GM19397 (cell line): ENCODE data around the gene ASCL1.

ENCODE experiments used
- ATAC-seq: cut with Tn5 transposase; IDR thresholded peaks from one replicate; pipeline ENCODE4 v1.9.1; 2021; ENCODE audit warnings: mild to moderate bottlenecking, moderate library complexity; ENCODE audit not compliant: unreplicated experiment

The ASCL1 gene

GRCh38 chr12:102957339-102958050 lies at the start of gene ASCL1:
Gene ASCL1, plus strand, starts transcription at chr12:102957674. Its CDS starts 571 bp downstream, at chr12:102958245.
- ATAC-seq = no peak

DNA sequence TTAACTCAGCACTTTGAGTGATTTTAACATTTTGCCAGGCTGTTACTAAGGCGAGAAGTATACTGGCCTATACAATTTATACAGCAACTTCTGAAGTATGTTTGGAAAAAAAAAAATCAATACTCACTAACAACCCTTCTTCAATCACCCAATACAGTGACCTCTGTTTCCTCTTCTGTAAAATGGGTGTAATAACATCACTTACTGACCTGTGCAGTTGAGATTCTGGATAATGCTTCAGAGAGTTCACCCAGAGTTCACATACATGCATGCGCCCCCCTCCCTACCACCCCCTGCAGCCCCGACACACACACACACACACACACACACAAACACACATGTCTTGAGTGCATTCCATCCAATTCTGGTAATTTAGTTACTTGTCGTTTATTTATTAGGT lies 49.6 kb upstream of the ASCL1 start:
- ATAC-seq = no peak

- no peak for ATAC-seq
Measured at GRCh38 chr12:102910137-102910536, 47.3 kb upstream of the ASCL1 start.

DNA sequence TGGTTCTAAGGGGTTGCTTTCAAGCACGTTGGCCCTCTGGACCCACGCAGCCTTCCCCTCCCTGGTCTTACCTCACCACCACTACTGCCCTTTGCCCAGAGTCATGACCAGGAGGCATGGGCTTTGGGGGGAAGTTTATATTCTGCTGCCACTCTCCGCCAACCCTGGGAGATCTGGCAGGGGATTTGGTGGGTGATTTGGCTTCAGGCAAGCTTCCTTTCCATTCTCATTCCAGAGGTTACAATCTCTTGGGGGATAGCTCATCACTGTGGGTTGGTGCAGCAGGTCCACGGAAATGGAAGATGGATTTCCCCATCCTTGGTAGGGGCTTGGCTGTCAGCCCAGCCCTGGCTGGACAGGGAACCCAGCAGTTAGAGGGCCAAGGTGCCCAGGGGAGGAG lies 46.7 kb upstream of the ASCL1 start:
- ATAC-seq = no peak

GRCh38 chr12:102911320-102911719 lies 46.2 kb upstream of the ASCL1 start:
- no peak for ATAC-seq

GRCh38 chr12:102912258-102912657 lies 45.2 kb upstream of the ASCL1 start:
- ATAC-seq = no peak

DNA sequence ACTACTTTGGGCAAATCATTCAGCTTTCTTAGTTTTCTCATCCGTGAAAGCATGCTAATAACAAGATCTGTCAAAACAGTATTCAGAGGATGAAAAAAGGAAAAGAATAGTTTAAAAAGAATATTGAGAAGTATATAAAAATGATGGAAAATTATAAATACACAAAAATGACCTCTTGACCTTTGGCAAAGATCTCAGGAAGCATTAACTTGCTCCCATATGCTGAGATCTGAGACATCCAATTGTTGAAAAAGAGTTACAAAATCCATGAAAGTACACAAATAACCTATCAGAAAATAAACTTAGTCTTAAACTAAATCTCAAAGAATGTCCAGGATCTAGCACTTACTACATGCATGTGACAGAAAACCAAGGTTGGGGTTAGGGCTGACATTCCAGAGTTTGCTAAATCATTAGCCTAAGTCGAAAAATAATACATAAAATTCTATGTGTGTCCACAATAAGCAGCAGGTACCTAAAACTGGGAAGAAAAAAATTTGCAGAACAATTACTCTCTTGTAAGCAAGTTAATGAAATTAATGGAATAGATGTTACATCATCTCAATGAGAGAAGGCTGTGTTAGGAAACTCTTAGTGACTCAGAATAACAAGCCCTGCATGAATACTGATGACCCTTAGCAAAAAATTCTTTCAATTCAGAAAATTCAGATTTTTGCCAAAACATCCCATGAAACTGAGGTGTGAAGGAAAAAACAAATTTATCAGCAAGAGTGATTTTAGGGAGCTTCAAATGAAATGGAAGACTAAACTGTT lies 43.8 kb upstream of the ASCL1 start:
- ATAC-seq = no peak

- ATAC-seq = no peak
Measured at GRCh38 chr12:102916252-102917025, 41.0 kb upstream of the ASCL1 start.

DNA sequence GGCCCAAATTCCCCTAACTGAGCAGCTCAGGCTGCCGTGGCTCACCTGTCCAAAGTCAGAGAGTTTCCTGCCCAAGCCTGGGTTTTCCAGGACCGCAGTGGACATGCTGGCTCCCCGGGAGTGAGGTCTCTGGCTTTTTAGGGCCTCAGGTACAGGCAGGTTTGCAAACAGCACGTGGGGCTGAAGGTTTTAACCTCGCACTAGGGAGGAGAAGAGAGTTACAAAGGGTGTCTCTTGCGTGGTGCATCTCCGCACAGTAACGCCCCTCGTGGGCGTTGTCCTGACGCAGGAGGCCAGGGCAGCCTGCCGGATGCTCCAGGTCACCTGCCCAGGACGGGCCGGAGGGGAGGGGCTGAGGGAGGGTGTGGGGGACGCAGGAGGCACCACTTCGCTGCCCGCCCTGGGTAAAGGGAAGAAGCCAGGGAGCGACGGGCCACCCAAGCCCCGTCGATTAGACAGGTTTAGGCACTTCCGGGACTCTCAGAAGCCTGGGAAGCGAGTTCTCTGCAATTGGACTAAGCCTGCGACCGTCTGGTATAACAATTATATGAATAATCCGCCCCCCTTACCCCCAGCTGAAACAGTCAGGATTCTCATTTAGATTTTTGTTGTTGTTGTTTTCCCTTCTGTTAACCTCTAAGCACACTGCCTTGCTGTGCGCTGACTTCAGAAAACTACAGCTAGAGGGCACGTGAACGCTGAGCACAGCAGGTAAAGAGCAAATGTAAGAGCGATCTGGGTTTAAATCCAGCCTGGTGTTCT lies 40.3 kb upstream of the ASCL1 start, which contains the start of gene PAH:
Gene PAH (minus strand): TSS at position 219 of the 762 bp plus-strand sequence. CDS start 114 bp downstream, at position 105.
- peak; percentile 73 for ATAC-seq

DNA sequence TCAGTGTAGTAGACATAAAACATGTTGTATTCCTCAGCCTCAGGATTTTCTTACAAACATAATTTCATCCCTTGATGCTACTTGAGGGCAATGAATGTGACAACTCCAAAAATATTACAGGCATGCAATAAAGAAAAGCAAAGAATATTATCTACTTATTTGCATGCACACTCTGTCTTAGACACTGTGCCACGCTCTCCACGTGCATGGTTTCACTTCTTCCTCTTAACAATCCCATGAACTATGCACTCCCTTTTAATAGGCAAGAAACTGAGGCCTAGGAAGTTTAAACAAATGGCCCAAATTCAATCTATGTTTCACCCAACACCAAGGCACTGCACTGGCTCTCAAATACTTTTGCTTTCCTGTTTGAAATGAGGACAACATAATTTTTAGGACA lies 38.6 kb upstream of the ASCL1 start:
- no peak for ATAC-seq

GRCh38 chr12:102920271-102920670 lies 37.2 kb upstream of the ASCL1 start:
- ATAC-seq = no peak

- ATAC-seq = no peak
Measured at GRCh38 chr12:102921240-102921639, 36.2 kb upstream of the ASCL1 start.

DNA sequence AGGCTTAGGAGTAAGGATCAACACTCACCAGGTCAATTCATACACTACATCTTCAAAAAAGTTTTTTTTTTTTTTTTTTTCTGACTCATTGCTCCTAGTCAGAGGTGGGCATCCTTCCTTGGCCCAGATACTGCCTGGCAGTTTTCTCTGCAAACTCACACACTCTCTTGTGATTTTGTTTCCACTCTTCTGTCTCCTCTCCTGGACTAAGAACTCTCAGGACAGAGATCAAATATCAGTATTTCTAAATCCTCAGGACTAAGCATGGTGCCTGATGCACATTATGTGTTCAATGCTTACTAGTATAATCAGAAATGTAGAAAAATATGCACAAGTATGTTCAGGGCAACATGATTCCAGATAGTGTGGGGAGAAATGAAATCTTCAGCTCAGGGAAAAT lies 30.3 kb upstream of the ASCL1 start:
- no peak for ATAC-seq

DNA sequence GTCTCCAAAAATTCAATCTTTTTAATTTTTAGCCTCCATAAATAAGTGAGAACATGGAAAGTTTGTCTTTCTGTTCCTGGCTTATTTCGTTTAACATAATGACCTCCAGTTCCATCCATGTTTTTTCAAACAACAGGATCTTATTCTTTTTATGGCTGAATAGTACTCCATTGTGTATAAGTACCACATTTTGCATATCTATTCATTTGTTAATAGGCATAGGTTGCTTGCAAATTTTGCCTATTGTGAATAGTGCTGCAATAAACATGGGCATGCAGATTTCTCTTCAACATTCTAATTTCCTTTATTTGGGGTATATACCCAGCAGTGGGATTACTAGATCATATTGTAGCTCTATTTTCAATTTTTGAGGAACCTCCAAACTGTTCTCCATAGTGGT lies 24.3 kb upstream of the ASCL1 start:
- ATAC-seq = no peak

GRCh38 chr12:102939059-102939458 lies 18.4 kb upstream of the ASCL1 start:
- no peak for ATAC-seq

- ATAC-seq = no peak
Measured at GRCh38 chr12:102939670-102940222, 17.7 kb upstream of the ASCL1 start.

- no peak for ATAC-seq
Measured at GRCh38 chr12:102946042-102946441, 11.4 kb upstream of the ASCL1 start.

DNA sequence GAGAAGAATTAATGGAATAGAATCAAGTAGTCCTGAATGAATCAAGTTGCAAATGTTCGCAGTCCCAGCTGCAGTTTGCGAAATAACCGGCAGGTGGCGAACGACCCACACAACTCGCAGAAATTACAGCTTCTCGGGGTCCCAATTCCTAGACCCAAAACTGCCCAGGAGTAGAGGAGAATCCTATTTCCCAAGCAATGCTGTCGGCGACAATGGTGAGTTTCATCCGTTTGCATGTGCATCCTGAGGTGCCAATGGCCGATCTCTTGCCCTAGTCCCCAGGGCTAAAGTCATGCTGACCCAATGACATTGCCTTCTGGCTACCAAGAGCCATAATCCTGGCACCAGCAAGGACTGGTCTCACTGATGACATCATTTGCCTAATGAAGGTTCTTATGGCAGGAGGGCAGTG lies 8.5 kb upstream of the ASCL1 start:
- no peak for ATAC-seq

GRCh38 chr12:102950107-102950949 lies 7.1 kb upstream of the ASCL1 start:
- ATAC-seq = no peak
